DMS53 treated with DMSO at 0.1 percent for 48 hours (cell line): ENCODE measurements around the gene MEGF9.
"Not testable (repeated sequence)": the region's sequence is repeated elsewhere in the genome, so short reads cannot be mapped to it uniquely, and the experiment has no call there.

ENCODE experiments used
- DNase-seq: peaks from one replicate; lab custom pipeline; 2025; ENCODE audit not compliant: unreplicated experiment; lab: John Stamatoyannopoulos, UW

Gene MEGF9

DNA sequence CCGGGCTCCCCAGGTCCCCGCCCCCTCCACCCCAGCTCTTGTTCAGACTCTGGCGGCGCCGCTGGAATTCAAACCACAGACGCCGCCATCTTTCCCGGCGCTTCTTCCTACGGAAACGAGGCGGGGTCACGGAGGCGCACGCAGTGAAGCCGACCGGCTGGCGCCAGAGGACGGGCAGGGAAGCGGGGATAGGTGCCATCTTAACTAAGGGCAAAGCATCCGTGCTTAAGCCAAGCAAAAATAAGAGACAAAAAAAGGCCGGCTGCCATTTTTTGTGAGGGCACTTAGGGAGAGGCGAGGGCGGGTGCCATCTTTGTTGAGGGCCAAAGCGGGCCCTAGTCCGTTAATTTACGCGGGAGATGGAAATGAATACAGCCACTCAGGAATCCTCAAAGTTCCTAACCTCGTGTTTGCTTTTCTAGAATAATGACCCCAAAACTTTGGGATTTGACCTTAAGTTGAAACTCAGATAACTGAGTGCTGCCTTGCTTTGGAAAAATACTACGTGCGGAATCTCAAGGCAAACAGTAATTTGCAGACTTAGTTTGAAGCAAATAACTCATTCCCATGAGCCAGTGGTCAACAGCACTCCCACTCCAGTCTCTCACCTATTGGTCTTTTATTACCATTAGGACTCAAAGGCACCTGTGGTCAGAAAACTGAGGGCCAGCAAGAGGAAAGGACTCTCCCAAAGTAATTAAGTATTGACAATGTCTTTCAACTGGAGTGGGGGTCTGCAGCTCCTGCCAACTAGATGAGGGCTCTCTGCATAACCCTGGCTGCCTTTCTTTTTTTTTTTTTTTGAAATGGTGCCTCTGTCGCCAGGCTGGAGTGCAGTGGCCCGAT is 134.0 kb downstream of the MEGF9 start, which contains the start of gene CDK5RAP2:
Gene CDK5RAP2, minus strand, starts transcription at position 117 of the 846 bp plus-strand sequence. CDS start 189 bp downstream, outside the sequence.
- DNase-seq = peak; percentile 99

DNA sequence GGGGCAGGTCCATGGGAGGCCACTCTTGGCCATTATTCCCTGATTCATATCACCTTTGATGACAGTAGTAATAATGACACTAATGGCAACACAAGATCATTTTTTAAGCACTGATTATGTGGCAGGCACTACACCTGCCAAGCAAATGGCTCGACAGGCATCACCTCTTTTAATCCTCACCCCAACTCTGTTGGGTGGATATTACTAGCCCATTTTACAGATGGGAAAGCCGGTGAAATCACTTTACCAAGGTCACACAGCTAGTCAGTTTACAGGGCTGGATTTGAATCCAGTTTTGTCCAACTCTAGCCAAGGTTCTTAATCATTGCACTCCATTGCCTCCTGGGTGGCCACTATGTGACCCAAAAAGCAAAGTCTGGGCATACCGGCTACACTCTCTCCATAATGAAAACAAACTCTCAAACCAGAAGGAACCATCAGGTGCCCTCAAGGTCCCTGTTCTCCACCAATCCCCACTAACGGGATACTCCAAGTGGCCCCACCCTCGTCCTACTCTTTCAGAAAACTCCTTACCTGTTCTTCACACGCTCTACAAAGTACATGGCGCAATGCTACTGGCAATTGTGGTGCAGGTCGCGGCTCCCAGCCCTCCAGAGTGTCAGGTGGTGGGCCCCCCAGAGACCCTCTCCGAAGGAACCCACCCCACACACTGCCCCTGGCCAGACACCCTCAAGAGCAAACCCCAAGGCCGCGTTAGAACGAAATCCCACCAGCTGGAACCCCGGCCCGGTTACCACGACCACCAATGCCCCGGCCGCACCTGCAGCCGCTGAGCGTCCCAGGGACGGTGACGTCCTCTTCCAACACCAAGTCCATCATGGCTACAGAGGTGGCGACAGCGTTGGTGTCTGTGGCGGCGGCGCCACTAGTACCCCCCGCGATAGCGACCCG is 134.9 kb downstream of the MEGF9 start:
- no peak for DNase-seq

DNA sequence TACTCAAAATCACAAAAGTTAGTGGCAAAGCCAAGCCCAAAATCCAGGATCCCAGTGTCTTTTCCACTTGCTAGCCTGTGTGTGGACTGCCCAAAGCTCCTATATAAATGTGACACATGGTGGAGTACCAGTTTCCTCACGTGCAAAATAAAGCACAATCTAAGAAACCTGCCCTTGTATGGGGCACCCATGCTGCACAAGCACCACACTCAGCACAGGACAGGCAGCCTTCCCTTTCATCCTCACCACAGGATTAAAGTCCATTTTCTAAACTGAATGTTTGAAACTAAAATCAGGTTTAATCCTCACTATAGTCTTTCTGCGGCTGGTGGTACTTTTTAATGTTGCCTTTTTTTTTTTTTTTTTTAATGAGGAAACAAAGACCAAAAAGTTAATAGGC is 139.8 kb downstream of the MEGF9 start:
- DNase-seq = no peak

DNA sequence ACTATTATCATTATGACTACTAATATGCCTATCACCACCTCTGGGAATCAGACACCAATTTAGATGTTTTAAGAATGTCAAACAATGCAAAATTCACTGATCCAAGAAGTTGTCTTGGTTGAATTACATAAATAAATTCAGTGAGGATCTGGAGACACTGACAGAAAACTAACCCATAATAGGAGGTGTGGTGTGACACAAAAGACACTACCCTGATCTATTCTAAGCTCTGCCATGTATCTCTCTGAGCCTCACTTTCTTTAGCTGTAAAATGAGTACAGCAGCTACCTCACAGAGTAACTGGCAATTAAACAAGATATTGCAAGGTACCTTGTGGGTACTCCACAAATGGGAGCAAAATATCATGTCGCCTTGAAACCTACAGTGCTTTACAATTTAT is 141.8 kb downstream of the MEGF9 start:
- DNase-seq = no peak

DNA sequence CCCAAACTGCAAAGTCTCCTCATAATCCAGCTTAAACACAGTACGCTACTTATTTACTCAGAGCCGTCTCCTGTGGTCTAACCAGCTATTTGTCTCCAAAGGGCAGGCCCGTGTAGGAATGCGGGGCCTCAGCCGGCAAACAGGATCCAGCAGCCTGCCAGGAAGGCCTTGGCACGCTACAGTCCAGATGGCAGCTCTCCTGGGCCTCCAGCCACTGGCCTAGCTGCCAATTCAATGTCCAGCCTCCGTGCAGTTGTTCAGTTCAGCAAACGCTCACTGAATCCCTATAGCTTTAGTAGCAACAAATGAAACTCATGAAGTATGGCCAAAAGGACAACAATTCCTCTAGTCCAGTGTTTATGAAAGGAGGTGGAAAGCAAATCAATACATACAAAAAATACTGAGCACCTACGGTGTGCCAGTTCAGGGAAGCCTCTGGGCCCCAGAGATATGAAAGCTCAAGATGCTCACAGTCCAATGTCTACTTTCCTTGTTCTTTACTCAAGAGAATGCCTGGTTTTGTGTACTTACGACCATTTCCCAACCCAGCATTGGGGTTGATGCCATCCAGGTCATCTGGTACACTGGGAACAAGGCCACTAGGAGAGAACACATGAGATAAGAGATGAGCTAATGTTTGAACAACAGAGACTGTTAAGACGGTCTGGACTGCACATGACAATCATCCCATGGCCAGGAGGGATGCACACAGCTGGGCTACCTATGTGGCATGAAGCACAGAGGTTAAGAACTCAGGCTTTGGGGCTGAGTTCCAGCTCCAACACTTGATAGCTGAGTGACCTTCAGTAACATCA is 142.6 kb downstream of the MEGF9 start:
- no peak for DNase-seq

DNA sequence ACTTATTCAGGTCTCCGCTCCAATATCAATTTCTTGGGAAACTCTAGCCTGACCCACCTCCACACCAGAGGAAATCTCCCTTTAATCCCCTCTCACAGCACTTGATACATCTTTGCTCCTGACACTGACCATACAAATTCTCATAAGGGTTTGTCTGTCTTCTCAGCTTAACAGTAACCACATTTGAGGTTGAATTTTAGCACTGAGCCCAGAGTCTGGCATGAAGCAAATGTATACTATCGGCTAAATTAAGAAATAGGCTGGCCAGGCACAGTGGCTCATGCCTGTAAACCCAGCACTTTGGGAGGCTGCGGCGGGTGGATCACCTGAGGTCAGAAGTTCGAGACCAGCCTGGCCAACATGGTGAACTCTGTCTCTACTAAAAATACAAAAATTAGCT is 144.0 kb downstream of the MEGF9 start:
- no peak for DNase-seq

DNA sequence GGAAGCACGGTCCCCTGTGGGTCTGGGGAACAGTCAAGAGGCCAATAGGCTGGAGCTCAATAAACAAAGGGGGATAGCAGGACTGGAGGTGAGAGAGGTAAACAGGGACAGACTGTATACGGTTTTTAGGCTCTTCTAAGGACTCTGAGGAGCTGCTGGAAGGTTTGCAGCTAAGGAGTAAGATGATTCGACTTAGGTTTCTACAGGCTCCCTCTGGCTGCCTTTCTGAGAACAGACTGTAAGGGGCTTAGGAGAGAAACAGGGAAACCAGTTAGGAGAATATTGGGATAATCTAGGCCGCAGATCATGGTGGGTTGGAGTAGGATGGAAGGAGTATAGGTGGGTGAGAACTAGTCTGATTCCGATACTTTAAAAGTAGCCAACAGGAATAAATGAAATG is 144.7 kb downstream of the MEGF9 start:
- DNase-seq = no peak

DNA sequence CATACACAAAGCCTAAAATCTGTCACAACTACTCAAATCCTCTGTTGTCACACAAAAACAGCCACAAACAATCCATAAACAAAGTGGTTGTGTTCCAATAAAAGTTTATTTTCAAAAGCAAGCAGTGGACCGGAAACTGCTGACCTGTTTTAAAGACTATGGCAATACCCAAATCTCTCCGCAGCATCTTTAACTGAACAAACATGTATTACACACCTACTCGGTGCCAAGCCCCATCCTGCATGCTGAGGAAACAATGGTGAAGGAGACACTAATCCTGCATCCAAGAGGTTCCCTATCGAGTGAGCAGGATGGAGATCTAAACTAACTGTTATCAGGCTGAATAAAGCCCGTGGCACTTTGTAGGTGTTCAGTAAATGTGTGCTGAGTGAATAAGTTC is 145.5 kb downstream of the MEGF9 start:
- no peak for DNase-seq

DNA sequence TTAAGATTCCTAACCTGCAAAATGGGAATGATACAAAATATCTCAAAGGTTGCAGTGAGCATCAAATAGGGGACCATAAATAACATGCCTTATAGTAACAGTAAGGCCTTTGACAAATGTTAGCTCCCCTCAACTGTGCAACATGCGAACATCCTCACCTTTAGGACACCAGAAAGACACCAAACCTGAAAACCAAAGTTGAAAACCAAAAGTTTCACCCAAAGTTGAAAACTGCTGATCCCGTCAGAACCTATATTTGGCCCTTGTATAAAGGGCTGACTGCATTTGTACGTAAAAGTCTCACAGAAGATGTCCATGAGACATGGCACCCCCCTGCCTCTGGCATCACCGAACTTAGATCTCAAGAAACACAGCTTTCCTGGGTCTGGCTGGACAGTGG is 146.4 kb downstream of the MEGF9 start:
- DNase-seq = no peak

DNA sequence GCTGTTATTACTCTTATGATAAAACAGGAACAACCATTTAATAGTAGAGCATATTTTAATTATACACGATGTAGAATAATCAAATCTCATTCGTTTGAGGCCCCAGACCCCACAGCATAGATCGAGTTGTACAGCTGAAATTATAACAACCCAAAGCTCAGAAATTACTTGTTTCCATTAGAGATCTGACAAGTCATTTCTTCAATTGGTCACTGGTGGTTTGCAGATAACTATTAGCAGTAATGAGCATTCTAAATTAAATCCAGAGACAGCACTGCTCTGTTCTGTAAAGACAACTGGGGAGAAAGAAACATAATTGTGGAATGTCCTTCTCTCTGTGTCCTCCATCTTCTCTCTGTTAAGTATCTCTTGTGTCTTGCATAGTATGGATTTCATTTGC is 147.2 kb downstream of the MEGF9 start:
- DNase-seq = no peak

DNA sequence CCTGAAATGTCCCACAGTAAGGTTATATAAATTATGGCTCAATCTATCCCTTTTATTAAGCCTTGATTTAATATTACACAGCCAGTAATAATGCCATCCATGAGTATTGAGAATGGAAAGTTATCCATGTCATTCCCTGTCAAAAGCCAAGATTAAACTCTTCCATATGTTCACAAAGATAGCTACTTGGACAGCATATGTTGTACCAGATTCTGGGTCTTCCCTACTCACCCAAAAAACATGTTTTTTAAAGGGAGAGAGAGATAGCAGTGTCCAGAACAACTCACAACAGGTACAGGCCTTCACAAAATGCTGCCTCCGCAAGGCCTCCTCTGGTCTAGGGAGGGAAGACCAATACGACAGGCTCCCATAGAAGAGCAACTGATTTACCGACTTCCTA is 149.7 kb downstream of the MEGF9 start:
- DNase-seq = no peak

DNA sequence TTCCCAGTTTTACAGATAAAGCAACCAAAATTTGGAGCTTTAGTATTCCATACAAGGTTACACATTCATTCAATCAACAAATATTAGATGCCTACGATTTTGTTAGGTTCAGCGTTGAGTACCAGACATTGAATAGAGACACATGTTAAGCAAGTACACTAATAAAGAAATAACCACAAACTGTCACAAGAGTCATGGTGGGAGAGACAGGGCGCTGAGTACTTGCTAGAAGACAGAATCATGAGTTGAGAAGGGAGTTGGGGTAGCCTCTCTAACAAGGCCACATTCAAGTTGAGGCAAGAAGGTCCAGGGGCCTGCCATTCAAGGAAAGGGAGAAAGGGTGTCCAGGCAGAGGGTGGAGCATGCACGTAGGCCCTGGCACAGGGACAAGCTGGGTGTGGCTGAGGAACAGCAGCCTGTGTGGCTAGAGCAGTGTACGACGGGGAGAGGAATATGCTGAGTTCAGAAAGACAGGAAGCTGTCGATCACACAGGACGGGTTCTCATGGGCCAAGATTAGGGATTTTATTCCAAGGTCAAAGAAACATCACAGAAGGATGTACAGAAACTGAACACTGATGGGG is 151.3 kb downstream of the MEGF9 start:
- no peak for DNase-seq

DNA sequence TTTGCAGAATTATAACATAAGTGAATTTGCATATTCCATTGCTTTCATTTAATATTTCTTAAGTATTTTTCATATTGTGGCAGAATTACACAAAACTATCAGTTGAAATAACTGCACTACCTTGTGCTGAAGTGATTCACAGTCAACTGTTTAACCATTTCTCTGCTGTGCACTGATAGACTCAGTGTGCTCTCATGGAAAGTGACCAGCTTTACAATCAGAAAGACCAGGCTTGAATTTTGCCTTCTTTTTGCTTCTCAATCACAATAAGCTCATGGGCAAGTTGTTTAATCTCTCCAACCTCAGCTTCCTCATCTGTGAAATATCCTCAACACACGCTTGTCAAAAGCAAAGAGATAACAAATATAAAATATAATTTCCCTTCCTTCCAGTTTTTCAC is 152.6 kb downstream of the MEGF9 start:
- DNase-seq = no peak

DNA sequence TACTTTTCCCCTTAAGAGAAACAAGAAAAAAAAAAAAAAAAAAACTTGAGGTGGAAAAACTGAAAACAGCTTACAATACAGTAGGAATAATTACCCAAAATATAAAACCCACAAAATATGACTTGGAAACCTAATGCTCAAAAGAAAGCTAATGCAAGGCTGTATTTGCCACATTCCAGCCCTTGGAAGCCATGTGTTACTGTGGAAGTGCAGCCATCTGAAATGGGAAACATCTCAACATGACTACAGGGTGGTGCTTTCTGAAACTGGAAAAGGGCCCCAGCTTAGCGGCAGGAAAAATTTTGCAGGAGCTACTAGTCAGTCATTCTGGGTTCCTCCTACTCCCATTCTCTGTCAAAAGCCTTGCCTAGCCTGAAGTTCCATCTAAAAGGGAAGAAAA is 154.7 kb downstream of the MEGF9 start:
- no peak for DNase-seq

DNA sequence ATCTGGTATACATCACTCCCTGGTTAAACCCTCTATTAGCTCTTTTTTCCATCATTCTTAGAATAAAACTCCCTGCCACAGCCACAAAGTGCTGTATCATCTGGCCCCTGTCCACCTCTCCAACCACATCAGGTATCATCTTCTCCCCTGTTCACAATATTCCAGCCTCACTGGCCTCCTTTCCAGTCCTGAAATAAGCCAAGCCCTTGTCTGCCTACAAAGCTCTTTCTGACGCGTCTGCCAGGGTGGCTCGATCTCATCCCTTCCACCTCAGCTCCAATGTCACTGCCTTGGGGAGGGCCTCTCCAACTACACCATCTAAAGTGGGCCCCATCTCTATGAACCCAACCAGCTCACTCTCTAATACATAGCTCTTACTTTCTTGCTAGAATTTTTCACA is 155.8 kb downstream of the MEGF9 start:
- no peak for DNase-seq

DNA sequence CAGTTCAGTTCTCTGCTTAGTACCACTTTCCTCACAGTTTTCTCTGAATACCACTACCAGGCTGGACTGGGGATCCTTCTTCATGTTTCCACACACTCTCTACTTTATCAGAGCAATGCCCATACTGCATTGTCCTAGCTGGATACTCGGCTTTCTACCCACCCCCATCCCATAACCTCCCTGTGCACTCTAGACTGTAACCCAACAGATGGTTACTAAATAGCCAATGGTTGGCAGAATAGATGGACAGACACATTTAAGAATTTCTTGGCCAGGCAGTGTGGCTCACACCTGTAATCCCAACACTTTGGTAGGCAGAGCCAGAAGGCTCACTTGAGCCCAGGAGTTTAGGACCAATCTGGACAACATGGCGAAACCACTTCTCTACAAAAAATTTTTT is 157.1 kb downstream of the MEGF9 start:
- DNase-seq = no peak

DNA sequence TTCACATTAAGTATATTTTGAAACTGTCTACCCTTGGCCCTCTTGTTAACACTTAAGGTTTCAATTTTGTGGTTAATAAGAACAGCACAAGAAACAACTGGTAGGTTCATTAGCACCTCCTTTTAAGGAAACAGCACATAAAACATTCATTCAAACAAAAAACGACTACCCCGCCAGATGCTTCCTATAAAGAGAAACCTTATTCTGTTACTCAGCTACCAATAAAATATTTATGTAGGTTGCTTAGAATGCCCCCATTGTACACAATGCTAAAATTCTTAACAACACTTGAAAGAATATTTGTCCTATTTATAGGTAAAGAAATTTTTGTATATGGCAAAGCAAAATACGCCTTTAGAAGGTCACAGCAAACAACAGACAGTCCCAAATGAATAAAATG is 157.5 kb downstream of the MEGF9 start:
- DNase-seq = no peak

DNA sequence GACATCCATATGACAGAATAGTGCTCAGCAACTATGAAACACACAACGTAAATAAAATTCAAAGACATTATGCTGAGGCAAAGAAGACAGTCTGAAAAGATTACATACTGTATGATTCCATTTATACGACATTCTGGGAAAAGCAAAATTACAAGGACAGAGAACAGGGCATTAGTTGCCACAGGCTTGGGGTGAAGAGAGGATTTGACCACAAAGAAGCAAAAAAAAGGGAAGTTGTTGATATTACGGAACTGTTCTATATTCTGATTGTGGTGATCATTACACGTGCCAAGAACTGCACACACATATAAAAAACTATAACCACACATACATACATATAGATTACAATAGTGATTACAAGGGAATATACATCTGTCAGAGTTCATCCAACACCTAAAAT is 158.4 kb downstream of the MEGF9 start:
- DNase-seq = no peak

DNA sequence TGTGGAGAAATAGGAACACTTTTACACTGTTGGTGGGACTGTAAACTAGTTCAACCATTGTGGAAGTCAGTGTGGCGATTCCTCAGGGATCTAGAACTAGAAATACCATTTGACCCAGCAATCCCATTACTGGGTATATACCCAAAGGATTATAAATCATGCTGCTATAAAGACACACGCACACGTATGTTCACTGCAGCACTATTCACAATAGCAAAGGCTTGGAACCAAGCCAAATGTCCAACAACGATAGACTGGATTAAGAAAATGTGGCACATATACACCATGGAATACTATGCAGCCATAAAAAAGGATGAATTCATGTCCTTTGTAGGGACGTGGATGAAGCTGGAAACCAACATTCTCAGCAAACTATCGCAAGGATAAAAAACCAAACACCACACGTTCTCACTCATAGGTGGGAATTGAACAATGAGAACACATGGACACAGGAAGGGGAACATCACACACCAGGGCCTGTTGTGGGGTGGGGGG is 162.0 kb downstream of the MEGF9 start:
- not testable (repeated sequence) for DNase-seq
